ENCODE results near the gene SAMD4A.

The SAMD4A gene

GRCh38 chr14:54633076-54633475, 66.1 kb downstream of the SAMD4A start:
- no peak for DNase-seq

GRCh38 chr14:54637270-54638134, 70.6 kb downstream of the SAMD4A start:
- no peak for DNase-seq

GRCh38 chr14:54638135-54638446, 71.2 kb downstream of the SAMD4A start:
- DNase-seq = peak; percentile 50

GRCh38 chr14:54639611-54640010, 72.7 kb downstream of the SAMD4A start:
- no peak for DNase-seq

GRCh38 chr14:54640506-54640905, 73.6 kb downstream of the SAMD4A start:
- DNase-seq = no peak

- no peak for DNase-seq
Observed at GRCh38 chr14:54642121-54642520, 75.2 kb downstream of the SAMD4A start.

GRCh38 chr14:54642801-54643695, 76.1 kb downstream of the SAMD4A start:
- no peak for DNase-seq

- no peak for DNase-seq
Observed at GRCh38 chr14:54643696-54644176, 76.8 kb downstream of the SAMD4A start.

- DNase-seq = no peak
Observed at GRCh38 chr14:54645639-54646038, 78.7 kb downstream of the SAMD4A start.

GRCh38 chr14:54646626-54647025, 79.7 kb downstream of the SAMD4A start:
- no peak for DNase-seq

- no peak for DNase-seq
Observed at GRCh38 chr14:54647378-54647777, 80.5 kb downstream of the SAMD4A start.

GRCh38 chr14:54649056-54649455, 82.1 kb downstream of the SAMD4A start:
- DNase-seq = no peak

- DNase-seq = no peak
Observed at GRCh38 chr14:54650331-54650958, 83.5 kb downstream of the SAMD4A start.

- no peak for DNase-seq
Observed at GRCh38 chr14:54650959-54651351, 84.0 kb downstream of the SAMD4A start.

GRCh38 chr14:54651649-54652048, 84.7 kb downstream of the SAMD4A start:
- DNase-seq = no peak

- peak; percentile 96 for DNase-seq
Observed at GRCh38 chr14:54652188-54652587, 85.3 kb downstream of the SAMD4A start.

GRCh38 chr14:54652605-54653052, 85.7 kb downstream of the SAMD4A start:
- no peak for DNase-seq

GRCh38 chr14:54653712-54654469, 87.0 kb downstream of the SAMD4A start:
- DNase-seq = no peak

- DNase-seq = no peak
Observed at GRCh38 chr14:54654605-54655004, 87.7 kb downstream of the SAMD4A start.

- DNase-seq = no peak
Observed at GRCh38 chr14:54658836-54659235, 91.9 kb downstream of the SAMD4A start.

- no peak for DNase-seq
Observed at GRCh38 chr14:54659365-54659764, 92.4 kb downstream of the SAMD4A start.

GRCh38 chr14:54660604-54661111, 93.7 kb downstream of the SAMD4A start:
- no peak for DNase-seq

Data from amniotic stem cell (primary cell).